GM21360 (cell line): Measurements from ENCODE around the gene AKAP13.
A peak's percentile ranks its signal among the peaks of the same experiment; 100 is the strongest.
"Not testable (repeated sequence)": the region's sequence is repeated elsewhere in the genome, so short reads cannot be mapped to it uniquely, and the experiment has no call there.

Source experiments
- ATAC-seq: cut with Tn5 transposase; IDR thresholded peaks from one replicate; pipeline ENCODE4 v1.9.1; 2021; ENCODE audit warnings: mild to moderate bottlenecking, moderate library complexity; ENCODE audit not compliant: unreplicated experiment

The AKAP13 gene

DNA sequence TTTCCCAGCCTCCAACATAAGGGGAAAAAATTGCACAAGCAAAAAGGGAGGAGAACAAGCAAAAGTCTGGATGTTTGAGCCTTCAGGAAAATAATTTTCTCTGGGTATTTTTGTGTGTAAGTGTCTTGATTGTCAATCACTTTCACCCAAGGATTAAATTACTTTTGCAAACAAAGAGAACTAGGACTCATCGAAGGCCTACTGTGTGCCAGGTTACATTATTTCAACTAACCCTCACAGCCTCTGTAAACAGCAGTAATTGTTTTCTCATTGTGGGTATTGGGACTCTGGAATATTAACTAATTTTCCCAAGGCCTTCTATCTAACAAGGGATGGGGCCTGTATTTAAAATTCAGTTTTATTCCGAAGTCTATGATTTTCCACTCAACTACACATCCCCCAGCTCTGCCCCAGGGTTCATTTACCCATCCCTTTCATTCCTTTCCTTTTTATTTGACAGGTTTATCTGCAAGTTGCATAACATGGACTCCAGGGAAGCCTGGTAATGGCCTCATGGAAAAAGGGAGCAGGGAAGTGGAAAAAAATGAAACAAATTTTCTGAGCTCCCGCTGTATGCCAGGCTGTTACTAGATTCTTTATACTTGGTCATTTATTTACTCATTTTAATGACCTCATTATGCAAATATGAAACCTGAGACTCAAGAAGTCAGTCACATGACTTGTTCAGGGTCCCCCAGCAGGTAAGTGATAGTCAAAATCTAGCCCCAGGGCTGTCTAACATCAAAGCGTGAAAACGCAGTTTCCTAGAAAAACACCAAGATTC is 32.9 kb upstream of the AKAP13 start:
- not testable (repeated sequence) for ATAC-seq

- not testable (repeated sequence) for ATAC-seq
Measured at GRCh38 chr15:85348048-85348766, 32.2 kb upstream of the AKAP13 start.

DNA sequence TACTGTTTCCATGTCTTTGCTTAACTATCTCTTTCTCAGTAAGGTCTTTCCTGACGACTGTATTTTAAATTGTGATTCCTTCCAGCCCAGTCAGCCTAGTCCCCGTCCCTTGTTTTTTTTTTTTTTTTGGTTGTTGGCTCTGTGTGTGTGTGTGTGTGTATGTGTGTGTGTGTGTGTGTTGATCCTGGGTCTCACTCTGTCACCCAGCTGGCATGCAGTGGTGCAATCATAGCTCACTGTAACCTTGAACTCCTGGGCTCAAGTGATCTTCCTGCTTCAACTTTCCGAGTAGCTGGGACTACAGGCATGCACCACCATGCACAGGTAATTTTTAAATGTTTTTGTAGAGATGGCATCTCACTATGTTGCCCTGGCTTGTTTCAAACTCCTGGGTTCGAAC is 31.3 kb upstream of the AKAP13 start:
- ATAC-seq = not testable (repeated sequence)

GRCh38 chr15:85350395-85350794 is 30.0 kb upstream of the AKAP13 start:
- no peak for ATAC-seq

- ATAC-seq = not testable (repeated sequence)
Measured at GRCh38 chr15:85351501-85351900, 28.9 kb upstream of the AKAP13 start.

DNA sequence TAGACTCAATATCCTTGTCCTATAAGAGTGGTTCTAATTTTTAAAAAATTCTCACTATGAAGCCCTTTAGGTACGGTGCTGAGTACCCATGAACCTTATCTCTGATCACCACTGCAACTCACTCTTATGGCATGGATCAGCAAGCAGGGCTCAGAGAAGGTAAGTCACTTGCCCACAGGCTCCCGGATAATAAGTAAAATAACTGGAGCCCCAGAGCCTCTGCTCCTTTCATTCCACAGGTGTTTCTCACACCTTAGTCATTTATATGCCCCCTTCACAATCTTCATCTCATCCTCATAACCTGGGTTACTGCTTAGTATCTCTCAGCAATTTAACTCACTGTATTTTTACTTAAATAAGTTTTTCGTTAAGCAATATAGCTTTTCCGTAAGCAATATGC is 28.4 kb upstream of the AKAP13 start:
- ATAC-seq = no peak

DNA sequence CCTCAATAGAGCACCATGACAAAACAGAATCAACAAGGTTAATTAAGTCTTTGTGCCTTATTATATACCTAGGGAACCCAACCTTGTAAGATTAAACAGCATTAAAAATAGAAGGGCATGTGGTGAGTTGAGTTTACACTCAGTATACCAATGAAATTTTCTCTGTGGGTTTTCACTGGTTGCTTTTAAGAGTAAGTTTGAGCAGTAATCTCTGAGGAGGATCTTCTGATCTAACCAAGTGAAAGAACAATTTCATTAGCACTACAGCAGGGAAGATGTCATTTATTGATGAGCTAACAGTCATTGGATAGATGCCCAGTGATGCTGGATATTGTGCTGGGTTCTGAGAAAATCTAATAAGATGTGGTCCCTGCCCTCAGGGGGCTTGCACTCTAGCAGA is 26.9 kb upstream of the AKAP13 start:
- ATAC-seq = no peak

GRCh38 chr15:85354461-85354860 is 25.9 kb upstream of the AKAP13 start:
- ATAC-seq = no peak

GRCh38 chr15:85354948-85355347 is 25.5 kb upstream of the AKAP13 start:
- ATAC-seq = no peak

DNA sequence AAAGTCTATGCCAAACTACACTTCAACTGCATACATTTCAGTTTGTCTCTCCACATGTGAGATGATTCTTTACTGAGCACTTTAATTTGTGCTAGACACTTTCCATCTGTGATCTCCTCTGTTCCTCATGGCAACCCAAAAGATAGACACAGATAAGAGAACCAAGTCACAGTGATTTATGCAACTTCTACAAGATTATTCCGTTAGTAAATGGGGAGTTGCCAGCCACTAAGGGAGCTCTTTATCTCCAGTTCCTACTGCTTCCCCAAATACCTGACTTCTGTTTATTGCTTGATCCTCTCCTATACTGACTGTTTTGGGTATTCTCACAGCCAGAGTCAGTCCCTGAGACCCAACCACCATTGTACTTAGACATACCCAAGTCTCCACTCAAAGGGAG is 24.1 kb upstream of the AKAP13 start:
- no peak for ATAC-seq

DNA sequence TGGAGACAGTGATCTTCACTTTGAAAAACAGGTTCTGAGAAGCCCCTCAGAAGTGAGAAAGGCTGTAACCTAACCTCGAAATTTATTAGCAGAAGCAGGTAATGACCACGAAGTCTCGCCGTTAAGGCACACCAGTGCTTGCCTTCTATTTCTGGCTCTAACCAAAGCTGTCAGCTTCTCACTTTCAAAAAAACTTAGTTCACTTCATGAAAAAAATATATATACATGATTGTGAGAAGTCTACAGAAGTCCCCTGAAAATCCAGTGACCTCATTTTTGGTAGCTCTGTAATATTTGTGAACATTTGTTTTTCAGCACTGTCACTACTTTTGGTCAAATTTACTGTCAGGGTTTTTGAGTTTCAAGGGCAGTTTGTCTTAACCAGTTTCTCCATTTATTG is 19.1 kb upstream of the AKAP13 start:
- ATAC-seq = peak; percentile 61

DNA sequence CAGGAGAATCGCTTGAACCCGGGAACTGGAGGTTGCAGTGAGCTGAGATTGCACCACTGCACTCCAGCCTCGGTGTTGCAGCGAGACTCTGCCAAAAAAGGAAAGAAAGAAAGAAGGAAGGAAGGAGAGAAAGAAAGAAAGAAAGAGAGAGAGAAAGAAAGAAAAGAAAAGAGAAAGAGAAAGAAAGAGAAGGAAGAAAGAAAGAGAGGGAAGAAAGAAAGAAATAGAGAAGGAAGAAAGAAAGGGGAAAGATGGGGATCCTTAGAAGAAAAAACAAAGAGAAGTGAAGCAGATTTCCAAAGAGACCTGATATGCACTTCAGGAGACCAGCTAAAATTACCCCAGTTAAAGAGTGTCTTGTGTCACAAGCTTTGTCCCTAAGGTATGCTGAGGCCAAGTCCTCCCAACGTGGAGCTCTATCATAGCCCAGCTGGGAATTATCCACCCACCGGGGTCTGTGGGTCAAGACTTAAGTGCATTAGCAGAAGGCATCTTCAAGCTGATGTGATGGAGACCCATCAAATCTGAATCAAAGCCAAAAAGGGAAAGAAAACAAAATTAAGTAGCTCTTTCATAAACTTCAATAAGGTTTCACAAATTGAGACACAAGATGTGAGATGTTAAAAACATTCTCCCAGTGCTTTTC is 17.8 kb upstream of the AKAP13 start:
- no peak for ATAC-seq

- no peak for ATAC-seq
Measured at GRCh38 chr15:85365980-85366379, 14.4 kb upstream of the AKAP13 start.

- ATAC-seq = no peak
Measured at GRCh38 chr15:85367741-85368140, 12.7 kb upstream of the AKAP13 start.

- no peak for ATAC-seq
Measured at GRCh38 chr15:85374831-85375230, 5.6 kb upstream of the AKAP13 start.

DNA sequence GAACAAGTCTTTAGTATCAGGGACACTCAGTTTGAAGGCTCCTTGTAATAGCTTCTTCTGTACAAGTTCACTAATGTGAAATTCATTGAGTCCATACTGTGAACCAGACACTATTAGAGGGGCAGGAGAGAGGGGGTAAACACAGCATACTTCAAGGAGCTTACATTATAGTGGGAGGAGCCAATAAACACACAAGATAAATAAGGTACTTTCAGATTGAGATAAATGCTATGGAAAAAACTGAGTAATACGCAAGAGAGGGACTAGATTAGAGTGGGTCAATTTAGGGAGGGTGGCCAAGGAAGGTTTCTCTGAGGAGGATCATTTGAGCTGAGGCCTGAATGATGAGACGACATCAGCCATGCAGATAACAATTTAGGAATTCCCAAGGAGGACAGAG is 3.1 kb upstream of the AKAP13 start:
- no peak for ATAC-seq

DNA sequence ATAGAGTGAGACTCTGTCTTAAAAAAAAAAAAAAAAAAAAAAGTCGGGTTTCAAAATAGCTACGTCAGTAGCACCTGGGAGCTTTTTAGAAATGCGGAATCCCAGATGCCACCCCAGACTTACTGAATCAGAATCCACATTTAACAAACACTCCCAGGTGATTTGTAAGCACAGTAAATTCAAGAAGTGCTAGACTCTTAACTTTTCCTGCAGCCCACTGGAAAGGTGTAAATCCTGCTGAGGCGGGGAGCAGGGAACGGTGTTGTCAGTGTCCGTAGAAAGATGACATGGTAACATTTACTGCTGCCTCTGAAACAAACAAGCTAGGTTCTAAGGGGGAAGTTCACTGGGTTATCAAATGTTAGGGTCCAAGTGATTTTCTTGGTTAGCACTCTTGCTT is 2.4 kb upstream of the AKAP13 start:
- no peak for ATAC-seq

DNA sequence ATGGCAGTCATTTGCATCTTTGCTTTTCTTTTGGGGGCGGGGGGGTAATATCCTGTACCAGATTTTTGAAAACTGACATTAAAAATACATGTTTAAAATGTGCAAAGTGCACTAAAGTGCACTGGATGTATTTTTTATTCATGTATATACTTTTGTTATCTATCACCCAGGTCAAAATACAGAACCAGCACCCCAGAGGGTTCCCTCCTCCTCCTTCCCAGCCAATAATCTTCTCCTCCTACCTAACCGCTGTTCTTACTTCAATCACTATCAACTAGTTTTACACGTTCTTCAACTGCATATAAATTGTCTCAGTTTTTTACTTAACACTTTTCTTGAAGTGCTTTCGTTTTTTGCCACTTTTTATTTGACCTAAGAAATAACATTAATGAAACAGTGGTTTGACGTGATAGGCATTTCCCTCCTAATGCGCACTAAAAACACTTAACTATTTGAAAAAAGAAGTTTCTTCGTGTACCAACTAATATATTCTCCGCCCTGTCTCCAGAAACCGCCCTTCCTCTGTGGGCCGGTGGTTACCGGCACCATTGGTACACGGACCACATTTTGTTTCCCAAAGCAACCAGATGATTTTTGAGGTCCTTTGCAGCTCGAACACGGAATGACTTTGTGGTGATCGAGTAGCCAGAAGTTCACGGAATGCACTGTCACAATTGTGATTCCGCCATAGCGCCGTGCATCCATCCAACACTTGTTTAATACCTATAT is 836 bp upstream of the AKAP13 start:
- ATAC-seq = no peak

- peak; percentile 43 for ATAC-seq
Measured at GRCh38 chr15:85380812-85381642, 624 bp downstream of the AKAP13 start.
